ENCODE measurements around the gene SNX4.

SNX4 gene

GRCh38 chr3:125462722-125463299 lies 57.2 kb downstream of the SNX4 start:
- H3K36me3 ChIP-seq (ENCODE audit: insufficient read depth, low read length): peaks cover 48% of the 10 kb centered on the region
- H3K9me3 ChIP-seq (ENCODE audit: insufficient read depth, low read length, severe bottlenecking): no peaks in the 10 kb centered on the region
- no peaks in the 10 kb centered on the region for H3K4me1 ChIP-seq (ENCODE audit: insufficient read depth, low read length)
- H4K20me1 ChIP-seq (ENCODE audit: insufficient read depth, low read length): no peaks in the 10 kb centered on the region
- H3K9ac ChIP-seq (ENCODE audit: low read depth, low read length): no peak overlapping the region
- H3K27ac ChIP-seq (ENCODE audit: low read length): no peak overlapping the region
- DNase-seq (no peak), ATAC-seq (ENCODE audit: insufficient read depth, low read depth) (no peak)
- no peaks in the 10 kb centered on the region for H3K27me3 ChIP-seq (ENCODE audit: insufficient read depth, low read length, poor library complexity)
- H2AFZ ChIP-seq (ENCODE audit: low read depth, low read length): no peak overlapping the region
- H3K4me3 ChIP-seq (ENCODE audit: low read depth in 1 of 2, low read length in 2 of 2): no peak overlapping the region
- H3K4me2 ChIP-seq (ENCODE audit: insufficient read depth, low read length): no peak overlapping the region
- no peak for TF ChIP-seq CTCF (IDR thresholded peaks at IDR 0.05; ENCODE audit: borderline replicate concordance, extremely low read depth, low read length, poor library complexity, severe bottlenecking)
- TF ChIP-seq EZH2 (IDR thresholded peaks at IDR 0.05; ENCODE audit: borderline replicate concordance, low read depth, low read length, severe bottlenecking): no peak
- H3K79me2 ChIP-seq (ENCODE audit: insufficient read depth, low read length): no peaks in the 10 kb centered on the region

- Histone ChIP-seq H4K20me1 (ENCODE audit: insufficient read depth, low read length) (no peaks in the 10 kb centered on the region), H3K9me3 (ENCODE audit: insufficient read depth, low read length, severe bottlenecking) (no peaks in the 10 kb centered on the region), H3K9ac (ENCODE audit: low read depth, low read length) (no peak overlapping the region), H3K4me2 (ENCODE audit: insufficient read depth, low read length) (no peak overlapping the region), H3K79me2 (ENCODE audit: insufficient read depth, low read length) (no peaks in the 10 kb centered on the region), H2AFZ (ENCODE audit: low read depth, low read length) (no peak overlapping the region), H3K4me3 (ENCODE audit: low read depth in 1 of 2, low read length in 2 of 2) (no peak overlapping the region), H3K27me3 (ENCODE audit: insufficient read depth, low read length, poor library complexity) (no peaks in the 10 kb centered on the region), H3K27ac (ENCODE audit: low read length) (no peak overlapping the region), H3K36me3 (ENCODE audit: insufficient read depth, low read length) (peaks cover 50% of the 10 kb centered on the region), H3K4me1 (ENCODE audit: insufficient read depth, low read length) (no peaks in the 10 kb centered on the region)
- ATAC-seq (ENCODE audit: insufficient read depth, low read depth) (no peak), DNase-seq (no peak)
- TF ChIP-seq CTCF (IDR thresholded peaks at IDR 0.05; ENCODE audit: borderline replicate concordance, extremely low read depth, low read length, poor library complexity, severe bottlenecking): no peak
- TF ChIP-seq EZH2 (IDR thresholded peaks at IDR 0.05; ENCODE audit: borderline replicate concordance, low read depth, low read length, severe bottlenecking): no peak
Measured at GRCh38 chr3:125461896-125462295, 58.1 kb downstream of the SNX4 start.

- Histone ChIP-seq H3K36me3 (ENCODE audit: insufficient read depth, low read length) (peaks cover 62% of the 10 kb centered on the region), H3K4me2 (ENCODE audit: insufficient read depth, low read length) (no peak overlapping the region), H3K4me3 (ENCODE audit: low read depth in 1 of 2, low read length in 2 of 2) (no peak overlapping the region), H3K27ac (ENCODE audit: low read length) (no peak overlapping the region), H2AFZ (ENCODE audit: low read depth, low read length) (no peak overlapping the region), H3K27me3 (ENCODE audit: insufficient read depth, low read length, poor library complexity) (no peaks in the 10 kb centered on the region), H3K9me3 (ENCODE audit: insufficient read depth, low read length, severe bottlenecking) (no peaks in the 10 kb centered on the region), H4K20me1 (ENCODE audit: insufficient read depth, low read length) (no peaks in the 10 kb centered on the region), H3K9ac (ENCODE audit: low read depth, low read length) (no peak overlapping the region), H3K4me1 (ENCODE audit: insufficient read depth, low read length) (no peaks in the 10 kb centered on the region), H3K79me2 (ENCODE audit: insufficient read depth, low read length) (no peaks in the 10 kb centered on the region)
- ATAC-seq (ENCODE audit: insufficient read depth, low read depth): no peak
- no peak for TF ChIP-seq CTCF (IDR thresholded peaks at IDR 0.05; ENCODE audit: borderline replicate concordance, extremely low read depth, low read length, poor library complexity, severe bottlenecking)
- no peak for TF ChIP-seq EZH2 (IDR thresholded peaks at IDR 0.05; ENCODE audit: borderline replicate concordance, low read depth, low read length, severe bottlenecking)
- DNase-seq: no peak
Measured at GRCh38 chr3:125460233-125460632, 59.8 kb downstream of the SNX4 start.

DNA sequence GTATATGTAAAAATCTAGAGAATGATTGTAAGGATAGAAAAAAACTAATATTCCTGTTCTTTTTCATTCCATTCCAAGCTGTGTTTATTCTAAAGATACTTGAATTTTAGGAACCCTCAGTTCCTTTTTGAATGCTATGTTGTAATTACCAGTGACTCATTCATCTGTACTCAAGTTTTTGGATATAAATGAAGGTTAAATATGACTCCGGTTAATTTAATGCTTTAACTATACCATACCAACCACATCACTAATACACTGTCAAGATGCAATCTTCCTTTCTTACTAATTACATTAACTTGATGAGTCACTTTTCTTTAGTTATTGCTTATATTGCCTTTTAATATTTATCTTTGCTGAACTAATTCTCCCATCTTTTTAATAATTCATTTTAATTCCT lies 76.1 kb downstream of the SNX4 start:
- Histone ChIP-seq H3K4me3 (ENCODE audit: low read depth in 1 of 2, low read length in 2 of 2) (no peak overlapping the region), H3K27me3 (ENCODE audit: insufficient read depth, low read length, poor library complexity) (no peaks in the 10 kb centered on the region), H3K27ac (ENCODE audit: low read length) (no peak overlapping the region), H3K9me3 (ENCODE audit: insufficient read depth, low read length, severe bottlenecking) (no peaks in the 10 kb centered on the region), H3K4me1 (ENCODE audit: insufficient read depth, low read length) (no peaks in the 10 kb centered on the region), H2AFZ (ENCODE audit: low read depth, low read length) (no peak overlapping the region), H4K20me1 (ENCODE audit: insufficient read depth, low read length) (no peaks in the 10 kb centered on the region), H3K36me3 (ENCODE audit: insufficient read depth, low read length) (peaks cover 37% of the 10 kb centered on the region), H3K9ac (ENCODE audit: low read depth, low read length) (no peak overlapping the region), H3K79me2 (ENCODE audit: insufficient read depth, low read length) (no peaks in the 10 kb centered on the region), H3K4me2 (ENCODE audit: insufficient read depth, low read length) (no peak overlapping the region)
- DNase-seq (no peak), ATAC-seq (ENCODE audit: insufficient read depth, low read depth) (no peak)
- TF ChIP-seq EZH2 (IDR thresholded peaks at IDR 0.05; ENCODE audit: borderline replicate concordance, low read depth, low read length, severe bottlenecking) (no peak), CTCF (IDR thresholded peaks at IDR 0.05; ENCODE audit: borderline replicate concordance, extremely low read depth, low read length, poor library complexity, severe bottlenecking) (no peak)
